HFFc6 (cell line): Measurements from ENCODE around the gene SPPL2A. TPM values are rescaled to one million over a fixed set of nuclear protein-coding genes. Genes with fewer than 3 reads are reported as not detected.

Source experiments
- DNase-seq: peaks from one replicate; pipeline ENCODE4 v3.0.0-alpha.2; 2018
- H3K27ac Mint-ChIP-seq: 2 replicates; pipeline ENCODE4 v1.8.0; 2020; ENCODE audit warnings: mild to moderate bottlenecking, mixed read lengths
- H3K27me3 Mint-ChIP-seq: 2 replicates; pipeline ENCODE4 v1.8.0; 2021; ENCODE audit warnings: mild to moderate bottlenecking, moderate library complexity, mixed read lengths; ENCODE audit not compliant: insufficient read depth
- H3K36me3 Mint-ChIP-seq: 2 replicates; pipeline ENCODE4 v1.8.0; 2021; ENCODE audit warnings: low read depth, mixed read lengths
- H3K4me1 Mint-ChIP-seq: 2 replicates; pipeline ENCODE4 v1.8.0; 2020; ENCODE audit warnings: low read depth, mixed read lengths
- H3K4me3 Mint-ChIP-seq: 2 replicates; pipeline ENCODE4 v1.8.0; 2020; ENCODE audit warnings: mild to moderate bottlenecking, moderate library complexity, mixed read lengths
- H3K9me3 Mint-ChIP-seq: 2 replicates; pipeline ENCODE4 v1.8.0; 2020; ENCODE audit warnings: mild to moderate bottlenecking, mixed read lengths
- total RNA-seq, 6 experiments: library from RNA; stranded (reverse); fragmentation: NEBNext Ultra II Directional; extraction: Animal tissue kit (Norgen Biotek cat#: 25700); gene quantifications; 2 replicates in 1 of 6; 3 replicates in 5 of 6; pipeline ENCODE4 v1.2.3, GENCODE V29; 2021
- TF ChIP-seq, protein P1 (sequence below): fragments of 200-600 bp; sonication (generic); IDR thresholded peaks from 2 replicates; pipeline ENCODE4 v1.5.0; 2021; ENCODE audit warnings: antibody characterized with exemption, mild to moderate bottlenecking

The SPPL2A gene
- total RNA-seq, 6 experiments from 2014 or later: 119 to 170 (median 138) TPM

DNA sequence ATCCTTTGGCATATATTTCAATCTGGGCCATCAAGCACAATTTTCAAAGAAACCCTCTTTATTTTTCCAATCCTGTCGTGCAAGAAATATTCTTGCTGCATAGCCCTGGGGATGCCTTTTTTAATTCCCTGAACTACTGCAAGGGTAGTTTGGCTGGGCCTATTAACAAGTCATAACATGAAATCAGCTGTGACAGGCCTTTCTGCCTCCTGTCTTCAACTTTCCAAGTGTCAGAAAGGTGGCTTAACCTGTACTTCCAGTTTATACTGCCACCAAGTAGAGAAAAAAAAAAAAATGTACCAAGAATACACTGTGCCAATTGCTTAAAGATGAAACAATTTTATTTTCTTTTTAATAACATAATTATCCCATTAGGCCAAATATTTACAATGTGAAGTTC, 32.4 kb upstream of the SPPL2A start:
- DNase-seq: no peak
- peaks cover 7% of the 10 kb centered on the region; the same call in 1 of the 2 replicates for H3K27me3 Mint-ChIP-seq
- no peak overlapping the region for H3K4me3 Mint-ChIP-seq
- no peak overlapping the region for H3K27ac Mint-ChIP-seq
- 0 out of 2 replicates have a peak, but pooled peaks cover 5% of the 10 kb centered on the region for H3K4me1 Mint-ChIP-seq
- H3K9me3 Mint-ChIP-seq: no peaks in the 10 kb centered on the region
- H3K36me3 Mint-ChIP-seq: no peaks in the 10 kb centered on the region
- TF ChIP-seq, protein P1, sequence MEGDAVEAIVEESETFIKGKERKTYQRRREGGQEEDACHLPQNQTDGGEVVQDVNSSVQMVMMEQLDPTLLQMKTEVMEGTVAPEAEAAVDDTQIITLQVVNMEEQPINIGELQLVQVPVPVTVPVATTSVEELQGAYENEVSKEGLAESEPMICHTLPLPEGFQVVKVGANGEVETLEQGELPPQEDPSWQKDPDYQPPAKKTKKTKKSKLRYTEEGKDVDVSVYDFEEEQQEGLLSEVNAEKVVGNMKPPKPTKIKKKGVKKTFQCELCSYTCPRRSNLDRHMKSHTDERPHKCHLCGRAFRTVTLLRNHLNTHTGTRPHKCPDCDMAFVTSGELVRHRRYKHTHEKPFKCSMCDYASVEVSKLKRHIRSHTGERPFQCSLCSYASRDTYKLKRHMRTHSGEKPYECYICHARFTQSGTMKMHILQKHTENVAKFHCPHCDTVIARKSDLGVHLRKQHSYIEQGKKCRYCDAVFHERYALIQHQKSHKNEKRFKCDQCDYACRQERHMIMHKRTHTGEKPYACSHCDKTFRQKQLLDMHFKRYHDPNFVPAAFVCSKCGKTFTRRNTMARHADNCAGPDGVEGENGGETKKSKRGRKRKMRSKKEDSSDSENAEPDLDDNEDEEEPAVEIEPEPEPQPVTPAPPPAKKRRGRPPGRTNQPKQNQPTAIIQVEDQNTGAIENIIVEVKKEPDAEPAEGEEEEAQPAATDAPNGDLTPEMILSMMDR: no peak

DNA sequence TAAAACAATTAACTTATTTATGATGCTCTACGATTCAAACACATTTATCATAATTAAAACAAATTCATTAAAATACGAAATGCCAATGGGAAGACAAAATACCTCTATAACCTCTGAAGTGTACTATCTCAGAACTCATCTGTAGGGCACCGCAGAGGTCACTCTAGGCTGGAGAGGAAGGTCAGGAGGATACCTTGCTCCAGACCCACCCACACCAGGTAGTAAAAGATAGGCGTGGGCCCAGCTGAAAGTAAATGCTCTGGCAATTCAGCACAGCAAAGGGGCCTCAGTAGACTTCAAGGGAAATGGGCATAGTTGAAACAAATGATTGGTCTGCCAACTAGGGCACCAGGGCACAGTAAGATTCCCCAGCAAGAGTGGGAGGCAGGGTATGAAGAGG, 26.0 kb upstream of the SPPL2A start:
- H3K4me1 Mint-ChIP-seq: peaks cover 8% of the 10 kb centered on the region
- no peak overlapping the region for H3K4me3 Mint-ChIP-seq
- H3K27me3 Mint-ChIP-seq: peaks cover 7% of the 10 kb centered on the region
- no peak overlapping the region for H3K27ac Mint-ChIP-seq
- DNase-seq: no peak
- H3K36me3 Mint-ChIP-seq: no peaks in the 10 kb centered on the region
- no peaks in the 10 kb centered on the region for H3K9me3 Mint-ChIP-seq
- TF ChIP-seq, protein P1: no peak

DNA sequence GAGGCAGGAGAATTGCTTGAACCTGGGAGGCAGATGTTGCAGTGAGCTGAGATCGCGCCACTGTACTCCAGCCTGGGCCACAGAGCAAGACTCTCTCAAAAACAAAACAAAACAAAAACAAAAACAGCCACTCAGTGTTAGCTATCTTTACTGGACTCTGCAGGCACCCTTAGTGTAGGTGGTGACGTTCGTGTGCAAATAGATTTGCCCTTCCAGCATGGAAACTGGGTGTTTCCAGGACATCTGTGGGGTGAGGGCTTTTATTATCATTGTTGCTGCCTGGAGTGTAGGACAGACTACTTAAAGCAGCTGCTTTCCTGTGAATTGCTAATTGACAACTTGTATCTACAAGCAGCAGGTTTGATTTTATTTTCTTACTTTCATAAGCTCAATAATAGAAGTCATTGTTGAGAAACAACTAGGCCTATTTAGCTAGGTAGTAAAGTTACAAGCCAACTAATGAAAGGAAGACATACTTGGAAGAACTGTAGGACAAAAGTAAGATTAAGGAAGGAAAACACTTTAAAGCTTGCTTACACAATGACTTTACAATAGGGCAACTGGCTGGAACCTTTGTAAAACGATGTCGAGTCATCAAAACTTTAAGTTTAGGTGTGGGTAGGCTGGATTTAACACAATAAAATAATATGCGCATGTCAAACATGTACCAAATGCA, 25.4 kb upstream of the SPPL2A start:
- no peak for DNase-seq
- H3K27ac Mint-ChIP-seq: no peak overlapping the region
- H3K27me3 Mint-ChIP-seq: peaks cover 7% of the 10 kb centered on the region
- no peak overlapping the region for H3K4me3 Mint-ChIP-seq
- TF ChIP-seq, protein P1: no peak
- no peaks in the 10 kb centered on the region for H3K9me3 Mint-ChIP-seq
- H3K4me1 Mint-ChIP-seq: peaks cover 11% of the 10 kb centered on the region
- no peaks in the 10 kb centered on the region for H3K36me3 Mint-ChIP-seq

DNA sequence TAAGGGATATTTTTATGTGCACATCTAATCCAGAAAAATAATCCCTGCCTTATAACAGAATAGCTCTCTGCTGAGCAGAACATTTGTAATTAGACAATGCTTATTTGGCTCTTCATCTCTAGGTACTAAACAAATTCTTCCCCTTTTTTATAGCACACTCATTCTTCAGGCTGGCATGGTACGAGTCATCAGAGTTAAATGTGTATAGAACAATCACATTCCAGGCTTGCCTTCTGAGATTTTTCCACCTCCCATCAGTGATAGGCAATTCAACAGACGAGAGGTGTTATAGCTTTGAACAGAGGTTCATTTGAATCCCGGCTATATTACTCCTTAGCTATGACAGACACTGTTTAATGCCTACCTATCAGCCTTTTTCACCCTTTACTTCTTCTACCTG, 21.4 kb upstream of the SPPL2A start:
- H3K27me3 Mint-ChIP-seq: peaks cover 3% of the 10 kb centered on the region
- no peaks in the 10 kb centered on the region for H3K36me3 Mint-ChIP-seq
- H3K9me3 Mint-ChIP-seq: no peaks in the 10 kb centered on the region
- no peak overlapping the region for H3K4me3 Mint-ChIP-seq
- H3K4me1 Mint-ChIP-seq: peaks cover 11% of the 10 kb centered on the region
- TF ChIP-seq, protein P1: no peak
- no peak overlapping the region for H3K27ac Mint-ChIP-seq
- peak; percentile 15 for DNase-seq

DNA sequence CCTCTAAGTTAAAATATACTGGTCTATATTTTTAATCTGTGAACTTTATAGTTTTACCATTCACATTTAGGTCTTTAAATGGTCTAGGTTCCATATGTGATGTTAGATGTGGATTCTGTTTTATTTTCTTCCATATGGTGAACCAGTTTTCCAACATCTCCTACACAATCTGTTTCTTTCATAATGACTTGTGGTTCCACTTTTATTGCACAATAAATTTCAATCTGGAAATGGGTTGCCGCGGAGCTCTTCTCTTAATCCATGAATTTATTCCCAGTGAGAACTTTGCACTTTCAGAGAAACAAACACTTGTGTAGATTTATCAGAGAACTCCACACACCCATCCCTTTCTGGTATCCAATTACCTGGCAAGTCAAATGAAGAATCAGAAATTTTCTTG, 20.9 kb upstream of the SPPL2A start:
- DNase-seq: no peak
- peaks cover 3% of the 10 kb centered on the region for H3K27me3 Mint-ChIP-seq
- H3K27ac Mint-ChIP-seq: no peak overlapping the region
- no peak overlapping the region for H3K4me3 Mint-ChIP-seq
- H3K36me3 Mint-ChIP-seq: no peaks in the 10 kb centered on the region
- H3K9me3 Mint-ChIP-seq: no peaks in the 10 kb centered on the region
- peaks cover 11% of the 10 kb centered on the region for H3K4me1 Mint-ChIP-seq
- TF ChIP-seq, protein P1: no peak
